H1 (cell line): ENCODE results near the gene STX5. TPM values are rescaled to one million over a fixed set of nuclear protein-coding genes. Genes with fewer than 3 reads are reported as not detected.

Source experiments
- BACH1 ChIP-seq: IDR thresholded peaks from 2 replicates; pipeline ENCODE4 v1.6.1; 2012; ENCODE audit warnings: low read length, improper control_type of control experiment
- CBX5 ChIP-seq: fragments of 300-800, 300-1000 bp; sonication (generic); IDR thresholded peaks from 2 replicates; pipeline ENCODE4 v1.7.1; 2016; ENCODE audit warnings: antibody characterized with exemption, low read length, low read depth
- FOSL1 ChIP-seq: IDR thresholded peaks from 2 replicates; pipeline ENCODE4 v1.6.1; 2011; ENCODE audit warnings: mild to moderate bottlenecking, low read depth, low read length, moderate library complexity; ENCODE audit not compliant: insufficient read depth
- JUN ChIP-seq: IDR thresholded peaks from 2 replicates; pipeline ENCODE4 v1.6.1; 2011; ENCODE audit warnings: low read depth, mild to moderate bottlenecking, improper control_type of control experiment, low read length
- SAP30 ChIP-seq: fragments of 300-600 bp; sonication (generic); IDR thresholded peaks from 2 replicates; pipeline ENCODE4 v1.7.1; 2012; ENCODE audit warnings: low read length, moderate library complexity, mild to moderate bottlenecking, inconsistent platforms; ENCODE audit not compliant: insufficient read depth, insufficient replicate concordance
- TAF1 ChIP-seq: IDR thresholded peaks from 2 replicates; pipeline ENCODE4 v1.6.1; 2011; ENCODE audit warnings: mild to moderate bottlenecking, low read depth, low read length
- TCF12 ChIP-seq: IDR thresholded peaks from 2 replicates; pipeline ENCODE4 v1.6.1; 2011; ENCODE audit warnings: low read depth, mild to moderate bottlenecking, low read length
- polyA plus RNA-seq, 7 experiments: library from polyadenylated mRNA; depleted of rRNA in 3 of 7; stranded (reverse) in 5 of 7; unstranded in 2 of 7; fragments of >200 nt in 5 of 7; fragments of 200-250 nt in 2 of 7; gene quantifications; 1 replicate in 5 of 7; 2 replicates in 1 of 7; 4 replicates in 1 of 7; pipeline versions ENCODE4 v1.2.1 to v1.2.3, GENCODE V29; 2011 to 2013; ENCODE audit warnings: missing spikeins in 2 of 7, mixed read lengths in 2 of 7
- total RNA-seq: library from RNA; stranded (reverse); fragmentation: NEBNext Ultra II Directional; extraction: Animal tissue kit (Norgen Biotek cat#: 25700); gene quantifications from 2 replicates; pipeline ENCODE4 v1.2.1, GENCODE V29; 2021
- TF ChIP-seq, protein P1 (sequence below): fragments of 300-600 bp; sonication (generic); IDR thresholded peaks from 2 replicates; pipeline ENCODE4 v1.7.1; 2012; ENCODE audit warnings: low read length, moderate library complexity, mild to moderate bottlenecking, inconsistent platforms; ENCODE audit not compliant: insufficient replicate concordance
- TF ChIP-seq, protein P2 (sequence below): IDR thresholded peaks from 2 replicates; pipeline ENCODE4 v1.6.1; 2011; ENCODE audit warnings: low read length, improper control_type of control experiment

STX5 gene
- total and polyA plus RNA-seq, 2 of the 8 experiments (the other 6 are each of a cell fraction or from before 2014, with no cell fraction given): 24.2 to 28.5 TPM

DNA sequence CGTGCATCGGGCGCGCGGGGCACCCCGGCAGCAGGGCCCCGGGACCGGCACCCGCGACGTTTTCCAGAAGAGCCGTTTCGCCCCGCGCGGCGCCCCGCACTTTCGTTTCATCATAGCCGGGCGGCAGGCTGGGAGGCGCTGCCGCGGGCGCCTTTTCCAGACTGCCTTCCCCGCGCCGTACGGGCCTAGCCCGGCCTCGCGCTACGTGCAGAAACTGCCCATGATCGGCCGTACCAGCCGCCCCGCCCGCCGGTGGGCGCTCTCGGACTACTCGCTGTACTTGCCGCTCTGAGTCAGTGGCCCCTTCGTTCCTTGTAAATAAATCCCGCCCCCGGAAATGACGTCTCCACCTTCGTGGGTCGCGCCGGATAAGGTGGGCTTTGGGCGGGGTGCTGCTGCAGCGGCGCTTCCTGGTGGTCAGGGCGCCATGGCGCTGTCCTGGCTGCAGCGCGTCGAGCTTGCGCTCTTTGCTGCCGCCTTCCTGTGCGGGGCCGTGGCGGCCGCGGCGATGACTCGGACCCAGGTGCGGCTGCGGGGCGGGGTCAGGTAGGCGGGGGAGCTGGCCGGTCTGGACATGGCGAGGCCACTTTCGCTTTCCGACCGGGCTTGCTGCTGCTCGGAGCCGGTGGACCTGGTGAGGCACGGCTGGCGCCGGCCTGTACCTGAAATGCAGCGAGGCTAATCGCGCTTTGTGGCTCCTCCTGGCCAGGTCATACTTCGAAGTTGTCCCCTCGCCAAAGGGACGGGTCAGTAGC, 44.7 kb downstream of the STX5 start, which contains the start of gene TMEM179B (continued):
- TF ChIP-seq JUN (no peak), FOSL1 (peak; percentile 74; the same call in 1 of the 2 replicates), BACH1 (no peak; the same call in none of the 2 replicates), TCF12 (no peak), CBX5 (no peak), SAP30 (no peak), TAF1 (peak; percentile 88)
- TF ChIP-seq, protein P1, sequence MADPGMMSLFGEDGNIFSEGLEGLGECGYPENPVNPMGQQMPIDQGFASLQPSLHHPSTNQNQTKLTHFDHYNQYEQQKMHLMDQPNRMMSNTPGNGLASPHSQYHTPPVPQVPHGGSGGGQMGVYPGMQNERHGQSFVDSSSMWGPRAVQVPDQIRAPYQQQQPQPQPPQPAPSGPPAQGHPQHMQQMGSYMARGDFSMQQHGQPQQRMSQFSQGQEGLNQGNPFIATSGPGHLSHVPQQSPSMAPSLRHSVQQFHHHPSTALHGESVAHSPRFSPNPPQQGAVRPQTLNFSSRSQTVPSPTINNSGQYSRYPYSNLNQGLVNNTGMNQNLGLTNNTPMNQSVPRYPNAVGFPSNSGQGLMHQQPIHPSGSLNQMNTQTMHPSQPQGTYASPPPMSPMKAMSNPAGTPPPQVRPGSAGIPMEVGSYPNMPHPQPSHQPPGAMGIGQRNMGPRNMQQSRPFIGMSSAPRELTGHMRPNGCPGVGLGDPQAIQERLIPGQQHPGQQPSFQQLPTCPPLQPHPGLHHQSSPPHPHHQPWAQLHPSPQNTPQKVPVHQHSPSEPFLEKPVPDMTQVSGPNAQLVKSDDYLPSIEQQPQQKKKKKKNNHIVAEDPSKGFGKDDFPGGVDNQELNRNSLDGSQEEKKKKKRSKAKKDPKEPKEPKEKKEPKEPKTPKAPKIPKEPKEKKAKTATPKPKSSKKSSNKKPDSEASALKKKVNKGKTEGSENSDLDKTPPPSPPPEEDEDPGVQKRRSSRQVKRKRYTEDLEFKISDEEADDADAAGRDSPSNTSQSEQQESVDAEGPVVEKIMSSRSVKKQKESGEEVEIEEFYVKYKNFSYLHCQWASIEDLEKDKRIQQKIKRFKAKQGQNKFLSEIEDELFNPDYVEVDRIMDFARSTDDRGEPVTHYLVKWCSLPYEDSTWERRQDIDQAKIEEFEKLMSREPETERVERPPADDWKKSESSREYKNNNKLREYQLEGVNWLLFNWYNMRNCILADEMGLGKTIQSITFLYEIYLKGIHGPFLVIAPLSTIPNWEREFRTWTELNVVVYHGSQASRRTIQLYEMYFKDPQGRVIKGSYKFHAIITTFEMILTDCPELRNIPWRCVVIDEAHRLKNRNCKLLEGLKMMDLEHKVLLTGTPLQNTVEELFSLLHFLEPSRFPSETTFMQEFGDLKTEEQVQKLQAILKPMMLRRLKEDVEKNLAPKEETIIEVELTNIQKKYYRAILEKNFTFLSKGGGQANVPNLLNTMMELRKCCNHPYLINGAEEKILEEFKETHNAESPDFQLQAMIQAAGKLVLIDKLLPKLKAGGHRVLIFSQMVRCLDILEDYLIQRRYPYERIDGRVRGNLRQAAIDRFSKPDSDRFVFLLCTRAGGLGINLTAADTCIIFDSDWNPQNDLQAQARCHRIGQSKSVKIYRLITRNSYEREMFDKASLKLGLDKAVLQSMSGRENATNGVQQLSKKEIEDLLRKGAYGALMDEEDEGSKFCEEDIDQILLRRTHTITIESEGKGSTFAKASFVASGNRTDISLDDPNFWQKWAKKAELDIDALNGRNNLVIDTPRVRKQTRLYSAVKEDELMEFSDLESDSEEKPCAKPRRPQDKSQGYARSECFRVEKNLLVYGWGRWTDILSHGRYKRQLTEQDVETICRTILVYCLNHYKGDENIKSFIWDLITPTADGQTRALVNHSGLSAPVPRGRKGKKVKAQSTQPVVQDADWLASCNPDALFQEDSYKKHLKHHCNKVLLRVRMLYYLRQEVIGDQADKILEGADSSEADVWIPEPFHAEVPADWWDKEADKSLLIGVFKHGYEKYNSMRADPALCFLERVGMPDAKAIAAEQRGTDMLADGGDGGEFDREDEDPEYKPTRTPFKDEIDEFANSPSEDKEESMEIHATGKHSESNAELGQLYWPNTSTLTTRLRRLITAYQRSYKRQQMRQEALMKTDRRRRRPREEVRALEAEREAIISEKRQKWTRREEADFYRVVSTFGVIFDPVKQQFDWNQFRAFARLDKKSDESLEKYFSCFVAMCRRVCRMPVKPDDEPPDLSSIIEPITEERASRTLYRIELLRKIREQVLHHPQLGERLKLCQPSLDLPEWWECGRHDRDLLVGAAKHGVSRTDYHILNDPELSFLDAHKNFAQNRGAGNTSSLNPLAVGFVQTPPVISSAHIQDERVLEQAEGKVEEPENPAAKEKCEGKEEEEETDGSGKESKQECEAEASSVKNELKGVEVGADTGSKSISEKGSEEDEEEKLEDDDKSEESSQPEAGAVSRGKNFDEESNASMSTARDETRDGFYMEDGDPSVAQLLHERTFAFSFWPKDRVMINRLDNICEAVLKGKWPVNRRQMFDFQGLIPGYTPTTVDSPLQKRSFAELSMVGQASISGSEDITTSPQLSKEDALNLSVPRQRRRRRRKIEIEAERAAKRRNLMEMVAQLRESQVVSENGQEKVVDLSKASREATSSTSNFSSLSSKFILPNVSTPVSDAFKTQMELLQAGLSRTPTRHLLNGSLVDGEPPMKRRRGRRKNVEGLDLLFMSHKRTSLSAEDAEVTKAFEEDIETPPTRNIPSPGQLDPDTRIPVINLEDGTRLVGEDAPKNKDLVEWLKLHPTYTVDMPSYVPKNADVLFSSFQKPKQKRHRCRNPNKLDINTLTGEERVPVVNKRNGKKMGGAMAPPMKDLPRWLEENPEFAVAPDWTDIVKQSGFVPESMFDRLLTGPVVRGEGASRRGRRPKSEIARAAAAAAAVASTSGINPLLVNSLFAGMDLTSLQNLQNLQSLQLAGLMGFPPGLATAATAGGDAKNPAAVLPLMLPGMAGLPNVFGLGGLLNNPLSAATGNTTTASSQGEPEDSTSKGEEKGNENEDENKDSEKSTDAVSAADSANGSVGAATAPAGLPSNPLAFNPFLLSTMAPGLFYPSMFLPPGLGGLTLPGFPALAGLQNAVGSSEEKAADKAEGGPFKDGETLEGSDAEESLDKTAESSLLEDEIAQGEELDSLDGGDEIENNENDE: no peak
- TF ChIP-seq, protein P2, sequence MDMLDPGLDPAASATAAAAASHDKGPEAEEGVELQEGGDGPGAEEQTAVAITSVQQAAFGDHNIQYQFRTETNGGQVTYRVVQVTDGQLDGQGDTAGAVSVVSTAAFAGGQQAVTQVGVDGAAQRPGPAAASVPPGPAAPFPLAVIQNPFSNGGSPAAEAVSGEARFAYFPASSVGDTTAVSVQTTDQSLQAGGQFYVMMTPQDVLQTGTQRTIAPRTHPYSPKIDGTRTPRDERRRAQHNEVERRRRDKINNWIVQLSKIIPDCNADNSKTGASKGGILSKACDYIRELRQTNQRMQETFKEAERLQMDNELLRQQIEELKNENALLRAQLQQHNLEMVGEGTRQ: no peak; the same call in 1 of the 2 replicates
